ENCODE results near the gene E2F8. TPM values are rescaled to one million over a fixed set of nuclear protein-coding genes. Genes with fewer than 3 reads are reported as not detected.
A peak's percentile ranks its signal among the peaks of the same experiment; 100 is the strongest.
"Not testable (repeated sequence)": the region's sequence is repeated elsewhere in the genome, so short reads cannot be mapped to it uniquely, and the experiment has no call there.

E2F8 gene
- total RNA-seq, 2 donors from 2014 or later: 10.5 to 12.2 TPM

- H3K4me1 ChIP-seq (ENCODE audit: control insufficient read depth, insufficient read depth, low read length): peaks cover 4% of the 10 kb centered on the region
- H3K27ac ChIP-seq (ENCODE audit: low read depth, low read length): no peak overlapping the region
- Mint-ChIP-seq H3K4me3 (no peak overlapping the region), H3K27me3 (ENCODE audit: insufficient read depth) (no peaks in the 10 kb centered on the region), H3K27ac (no peak overlapping the region), H3K36me3 (ENCODE audit: low read depth) (no peaks in the 10 kb centered on the region), H3K9me3 (no peaks in the 10 kb centered on the region), H3K4me1 (peaks cover 25% of the 10 kb centered on the region)
- H3K9ac ChIP-seq (ENCODE audit: extremely low read depth, low read length, poor library complexity, severe bottlenecking): no peak overlapping the region
- no peaks in the 10 kb centered on the region for H3K9me3 ChIP-seq (ENCODE audit: control insufficient read depth, low read length)
- H3K36me3 ChIP-seq (ENCODE audit: control insufficient read depth, insufficient read depth, low read length): no peaks in the 10 kb centered on the region
- no peaks in the 10 kb centered on the region for H3K27me3 ChIP-seq (ENCODE audit: control insufficient read depth, insufficient read depth, low read length, poor library complexity, severe bottlenecking)
- 0 to 65% methylated on average over 1 to 3 of the region's 3 CpGs for WGBS, 2 experiments (ENCODE audit: insufficient coverage in 1 of 2, insufficient read length in 1 of 2)
- TF ChIP-seq CTCF (conservative IDR thresholded peaks at IDR 0.05): peak; percentile 57
- peak; percentile 79 for DNase-seq
- no peak overlapping the region for H3K4me3 ChIP-seq (ENCODE audit: low read length)
These were observed 38.7 kb upstream of the E2F8 start for GRCh38 chr11:19279451-19279850.

- no peak overlapping the region for H3K4me3 Mint-ChIP-seq
- Histone ChIP-seq H3K4me1 (ENCODE audit: control insufficient read depth, insufficient read depth, low read length) (peaks cover 4% of the 10 kb centered on the region), H3K27me3 (ENCODE audit: control insufficient read depth, insufficient read depth, low read length, poor library complexity, severe bottlenecking) (no peaks in the 10 kb centered on the region), H3K4me3 (ENCODE audit: low read length) (no peak overlapping the region), H3K9me3 (ENCODE audit: control insufficient read depth, low read length) (no peaks in the 10 kb centered on the region), H3K27ac (ENCODE audit: low read depth, low read length) (no peak overlapping the region), H3K36me3 (ENCODE audit: control insufficient read depth, insufficient read depth, low read length) (no peaks in the 10 kb centered on the region), H3K9ac (ENCODE audit: extremely low read depth, low read length, poor library complexity, severe bottlenecking) (no peak overlapping the region)
- peak overlapping the region; percentile 13 for H3K27ac Mint-ChIP-seq
- no peak for TF ChIP-seq CTCF (conservative IDR thresholded peaks at IDR 0.05)
- 76 to 90% methylated on average over 4 to 8 of the region's 8 CpGs for WGBS, 2 experiments (ENCODE audit: insufficient coverage in 1 of 2, insufficient read length in 1 of 2)
- H3K4me1 Mint-ChIP-seq: peaks cover 16% of the 10 kb centered on the region
- H3K9me3 Mint-ChIP-seq: no peaks in the 10 kb centered on the region
- no peaks in the 10 kb centered on the region for H3K36me3 Mint-ChIP-seq (ENCODE audit: low read depth)
- peaks cover 3% of the 10 kb centered on the region for H3K27me3 Mint-ChIP-seq (ENCODE audit: insufficient read depth)
- no peak for DNase-seq
These were observed 36.4 kb upstream of the E2F8 start for GRCh38 chr11:19276859-19277808.

- Mint-ChIP-seq H3K36me3 (ENCODE audit: low read depth) (no peaks in the 10 kb centered on the region), H3K27ac (no peak overlapping the region), H3K4me3 (no peak overlapping the region), H3K9me3 (no peaks in the 10 kb centered on the region), H3K27me3 (ENCODE audit: insufficient read depth) (peaks cover 19% of the 10 kb centered on the region), H3K4me1 (peaks cover 7% of the 10 kb centered on the region)
- no peaks in the 10 kb centered on the region for H3K27me3 ChIP-seq (ENCODE audit: control insufficient read depth, insufficient read depth, low read length, poor library complexity, severe bottlenecking)
- H3K4me3 ChIP-seq (ENCODE audit: low read length): no peak overlapping the region
- WGBS, 2 experiments (ENCODE audit: insufficient coverage in 1 of 2, insufficient read length in 1 of 2): 82 to 92% methylated on average over 3 to 4 of the region's 4 CpGs
- TF ChIP-seq CTCF (conservative IDR thresholded peaks at IDR 0.05): no peak
- DNase-seq: no peak
- H3K27ac ChIP-seq (ENCODE audit: low read depth, low read length): no peak overlapping the region
- H3K9ac ChIP-seq (ENCODE audit: extremely low read depth, low read length, poor library complexity, severe bottlenecking): no peak overlapping the region
- no peaks in the 10 kb centered on the region for H3K4me1 ChIP-seq (ENCODE audit: control insufficient read depth, insufficient read depth, low read length)
- H3K9me3 ChIP-seq (ENCODE audit: control insufficient read depth, low read length): no peaks in the 10 kb centered on the region
- H3K36me3 ChIP-seq (ENCODE audit: control insufficient read depth, insufficient read depth, low read length): no peaks in the 10 kb centered on the region
These were observed 34.8 kb upstream of the E2F8 start for GRCh38 chr11:19275496-19275895.

- not testable (repeated sequence) for H3K27ac ChIP-seq (ENCODE audit: low read depth, low read length); H3K9me3 ChIP-seq (ENCODE audit: control insufficient read depth, low read length); H3K9ac ChIP-seq (ENCODE audit: extremely low read depth, low read length, poor library complexity, severe bottlenecking); H3K27me3 ChIP-seq (ENCODE audit: control insufficient read depth, insufficient read depth, low read length, poor library complexity, severe bottlenecking); H3K36me3 ChIP-seq (ENCODE audit: control insufficient read depth, insufficient read depth, low read length); H3K4me1 Mint-ChIP-seq; H3K9me3 Mint-ChIP-seq; H3K4me3 Mint-ChIP-seq; DNase-seq; H3K27ac Mint-ChIP-seq; H3K4me3 ChIP-seq (ENCODE audit: low read length); H3K36me3 Mint-ChIP-seq (ENCODE audit: low read depth); H3K4me1 ChIP-seq (ENCODE audit: control insufficient read depth, insufficient read depth, low read length)
- peaks cover 23% of the 10 kb centered on the region for H3K27me3 Mint-ChIP-seq (ENCODE audit: insufficient read depth)
- WGBS, 2 experiments (ENCODE audit: insufficient coverage in 1 of 2, insufficient read length in 1 of 2): 84 to 88% methylated on average over 4 to 5 of the region's 5 CpGs
These were observed 32.5 kb upstream of the E2F8 start for GRCh38 chr11:19273219-19273618.

Measured in endodermal cell (in vitro differentiated cells).